OCI-LY1 (cell line): ENCODE measurements around the gene ALKBH7.

Experiments
- CTCF ChIP-seq: fragments of 200-600 bp; sonication (generic), shearing (Covaris generic); IDR thresholded peaks from 2 replicates; pipeline ENCODE4 v1.5.1; 2017; ENCODE audit warnings: mild to moderate bottlenecking, antibody characterized with exemption, low read length, moderate library complexity, mixed read lengths
- EZH2 ChIP-seq: fragments of 200-600 bp; sonication (generic), shearing (Covaris generic); IDR thresholded peaks from 2 replicates; pipeline ENCODE4 v1.8.0; 2017; ENCODE audit warnings: borderline replicate concordance, mixed run types, mild to moderate bottlenecking, antibody characterized with exemption, low read length, moderate library complexity, mixed read lengths

- TF ChIP-seq CTCF (no peak), EZH2 (no peak)
These were observed 39.5 kb downstream of the ALKBH7 start for GRCh38 chr19:6412061-6412446.
